GM23248 (cell line): ENCODE data around the gene STYX. TPM values are rescaled to one million over a fixed set of nuclear protein-coding genes. Genes with fewer than 3 reads are reported as not detected.
A peak's percentile ranks its signal among the peaks of the same experiment; 100 is the strongest.

Source experiments
- DNase-seq: peaks from one replicate; pipeline ENCODE4 v3.0.0-alpha.2; 2015
- H2AFZ ChIP-seq: fragments of 200-600 bp; sonication (generic); 2 replicates; pipeline ENCODE4 v1.6.1; 2016; ENCODE audit warnings: antibody characterized with exemption
- H3F3A ChIP-seq: fragments of 200-600 bp; sonication (generic); 2 replicates; pipeline ENCODE4 v1.6.1; 2016; ENCODE audit warnings: mild to moderate bottlenecking, antibody characterized with exemption, mixed run types; ENCODE audit not compliant: insufficient read depth
- H3K27ac ChIP-seq: fragments of 200-600 bp; sonication (generic); 2 replicates; pipeline ENCODE4 v1.5.1; 2016; ENCODE audit warnings: mild to moderate bottlenecking
- H3K27me3 ChIP-seq: fragments of 200-600 bp; sonication (generic); replicated peaks from 2 replicates; pipeline ENCODE4 v1.6.1; 2016; ENCODE audit warnings: mild to moderate bottlenecking; ENCODE audit not compliant: insufficient read depth
- H3K36me3 ChIP-seq: fragments of 200-600 bp; sonication (generic); 2 replicates; pipeline ENCODE4 v1.6.1; 2016; ENCODE audit warnings: low read depth, mild to moderate bottlenecking
- H3K4me1 ChIP-seq: fragments of 200-600 bp; sonication (generic); 2 replicates; pipeline ENCODE4 v1.6.1; 2016; ENCODE audit warnings: mild to moderate bottlenecking; ENCODE audit not compliant: insufficient read depth
- H3K4me2 ChIP-seq: fragments of 200-600 bp; sonication (generic); one replicate; pipeline ENCODE4 v1.6.1; 2016; ENCODE audit warnings: mild to moderate bottlenecking; ENCODE audit not compliant: unreplicated experiment
- H3K4me3 ChIP-seq: fragments of 200-600 bp; sonication (generic); 2 replicates; pipeline ENCODE4 v1.5.1; 2016; ENCODE audit warnings: mild to moderate bottlenecking
- H3K79me2 ChIP-seq: fragments of 200-600 bp; sonication (generic); 2 replicates; pipeline ENCODE4 v1.6.1; 2016; ENCODE audit warnings: mild to moderate bottlenecking; ENCODE audit not compliant: insufficient read depth
- H3K9ac ChIP-seq: fragments of 200-600 bp; sonication (generic); 2 replicates; pipeline ENCODE4 v1.6.1; 2016; ENCODE audit warnings: mild to moderate bottlenecking
- H3K9me2 ChIP-seq: fragments of 200-600 bp; sonication (generic); 2 replicates; pipeline ENCODE4 v1.6.1; 2016; ENCODE audit warnings: mixed run types, mild to moderate bottlenecking, moderate library complexity; ENCODE audit not compliant: insufficient read depth
- H3K9me3 ChIP-seq: fragments of 200-600 bp; sonication (generic); one replicate; pipeline ENCODE4 v1.6.1; 2017; ENCODE audit warnings: low read depth
- H4K20me1 ChIP-seq: fragments of 200-600 bp; sonication (generic); 2 replicates; pipeline ENCODE4 v1.6.0; 2016; ENCODE audit not compliant: insufficient read depth
- EZH2 ChIP-seq: fragments of 200-600 bp; sonication (generic); IDR thresholded peaks from 2 replicates; pipeline ENCODE4 v1.6.1; 2018; ENCODE audit warnings: antibody characterized with exemption, mild to moderate bottlenecking; ENCODE audit not compliant: insufficient read depth, poor library complexity, severe bottlenecking
- EZH2phosphoT487 ChIP-seq: fragments of 200-600 bp; sonication (generic); IDR thresholded peaks from 2 replicates; pipeline ENCODE4 v1.6.1; 2018; ENCODE audit warnings: antibody characterized with exemption, moderate library complexity, mild to moderate bottlenecking, low read depth; ENCODE audit not compliant: insufficient read depth
- WGBS, 2 experiments: methylation state at CpG; one replicate each; pipeline ENCODE4 v1.1.6; 2015 to 2017; ENCODE audit warnings: low lambda C conversion rate in 2 of 2, low coverage in 1 of 2; ENCODE audit errors: missing lambda C conversion rate in 2 of 2; 5-methylcytosine and 5-hydroxymethylcytosine counted together
- in situ Hi-C: fragments of 300-500 bp; cut with MboI; formaldehyde crosslinking; loops from 2 replicates; pipeline ENCODE4 v1.15.0; 2020
- polyA plus RNA-seq: library from polyadenylated mRNA; unstranded; fragments of >200 nt; fragmentation: Nextera tagmentation; extraction: Ambion mirVana; gene quantifications from 2 replicates; pipeline ENCODE4 v1.2.1, GENCODE V29; 2016
- total RNA-seq: library from RNA; depleted of rRNA; stranded (reverse); fragments of >200 nt; shearing (Covaris generic); gene quantifications from 2 replicates; pipeline ENCODE4 v1.2.3, GENCODE V29; 2014

Gene STYX
- total and polyA plus RNA-seq, 2 experiments from 2014 or later: 20.1 to 23.0 TPM

- H3K4me2 ChIP-seq: peak overlapping the region; percentile 80
- in situ Hi-C loops: no loop called here
- no peaks in the 10 kb centered on the region for H3K9me3 ChIP-seq
- no peaks in the 10 kb centered on the region for H3K9me2 ChIP-seq
- H4K20me1 ChIP-seq: no peaks in the 10 kb centered on the region
- H3F3A ChIP-seq: peaks cover 18% of the 10 kb centered on the region
- H2AFZ ChIP-seq: peak overlapping the region; percentile 81
- H3K36me3 ChIP-seq: 0 out of 2 replicates have a peak, but pooled peaks cover 10% of the 10 kb centered on the region
- H3K4me3 ChIP-seq: peak overlapping the region; percentile 89
- H3K27ac ChIP-seq: peak overlapping the region; percentile 97
- WGBS, 2 experiments: 62 to 64% methylated on average over 7 of the region's 7 CpGs
- DNase-seq: no peak
- peak overlapping the region; percentile 97 for H3K9ac ChIP-seq
- no peak for TF ChIP-seq EZH2phosphoT487
- TF ChIP-seq EZH2: no peak
- H3K27me3 ChIP-seq: no peaks in the 10 kb centered on the region
- peaks cover 17% of the 10 kb centered on the region for H3K4me1 ChIP-seq
- H3K79me2 ChIP-seq: peaks cover 43% of the 10 kb centered on the region
Measured at GRCh38 chr14:52792097-52792415, 62.1 kb downstream of the STYX start.

DNA sequence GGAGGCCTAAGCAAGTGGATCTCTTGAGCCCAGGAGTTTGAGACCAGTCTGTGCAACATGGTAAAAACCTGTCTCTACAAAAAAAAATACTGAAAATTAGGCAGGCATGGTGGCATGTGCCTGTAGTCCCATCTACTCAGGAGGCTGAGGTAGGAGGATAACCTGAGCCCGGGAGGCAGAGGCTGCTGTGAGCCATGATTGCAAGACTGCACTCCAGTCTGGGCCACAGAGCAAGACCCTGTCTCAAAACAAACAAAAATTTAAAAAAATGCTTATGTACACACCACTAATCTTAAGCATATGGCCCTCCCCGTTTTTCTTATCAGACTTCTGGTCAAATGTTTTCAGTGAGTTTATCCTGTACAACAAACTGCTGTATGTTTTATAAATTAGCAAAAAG lies 63.1 kb downstream of the STYX start:
- 93 to 98% methylated on average over 2 of the region's 2 CpGs for WGBS, 2 experiments
- in situ Hi-C loops: no loop called here

GRCh38 chr14:52797653-52798052 lies 67.7 kb downstream of the STYX start:
- Histone ChIP-seq H4K20me1 (no peaks in the 10 kb centered on the region), H3K4me2 (no peak overlapping the region), H3K27ac (no peak overlapping the region), H2AFZ (no peak overlapping the region), H3K79me2 (no peaks in the 10 kb centered on the region), H3K9me2 (no peaks in the 10 kb centered on the region), H3K9me3 (no peaks in the 10 kb centered on the region), H3K4me1 (peaks cover 17% of the 10 kb centered on the region), H3K4me3 (no peak overlapping the region), H3K9ac (no peak overlapping the region), H3F3A (peaks cover 29% of the 10 kb centered on the region), H3K36me3 (no peaks in the 10 kb centered on the region), H3K27me3 (no peaks in the 10 kb centered on the region)
- DNase-seq: no peak
- in situ Hi-C loops: no loop called here
- 91 to 93% methylated on average over 3 of the region's 3 CpGs for WGBS, 2 experiments
- TF ChIP-seq EZH2phosphoT487: no peak
- TF ChIP-seq EZH2: no peak

More for the DNA sequence above, 63.1 kb downstream of the STYX start:
- Histone ChIP-seq H3K9me3 (no peaks in the 10 kb centered on the region), H3F3A (peaks cover 13% of the 10 kb centered on the region), H3K79me2 (peaks cover 33% of the 10 kb centered on the region), H4K20me1 (no peaks in the 10 kb centered on the region), H2AFZ (no peak overlapping the region), H3K4me1 (peaks cover 17% of the 10 kb centered on the region), H3K9ac (no peak overlapping the region), H3K27me3 (no peaks in the 10 kb centered on the region), H3K9me2 (no peaks in the 10 kb centered on the region), H3K4me2 (no peak overlapping the region), H3K36me3 (0 out of 2 replicates have a peak, but pooled peaks cover 3% of the 10 kb centered on the region), H3K4me3 (no peak overlapping the region), H3K27ac (no peak overlapping the region)
- no peak for DNase-seq
- TF ChIP-seq EZH2 (no peak), EZH2phosphoT487 (no peak)

- 94 to 97% methylated on average over 15 of the region's 15 CpGs for WGBS, 2 experiments
- H3K4me2 ChIP-seq: no peak overlapping the region
- no peak overlapping the region for H3K9ac ChIP-seq
- H2AFZ ChIP-seq: no peak overlapping the region
- no peak for DNase-seq
- in situ Hi-C loops: no loop called here
- H3K27ac ChIP-seq: no peak overlapping the region
- H3K79me2 ChIP-seq: no peaks in the 10 kb centered on the region
- peaks cover 27% of the 10 kb centered on the region for H3K4me1 ChIP-seq
- H3F3A ChIP-seq: peaks cover 41% of the 10 kb centered on the region
- TF ChIP-seq EZH2phosphoT487: no peak
- no peak for TF ChIP-seq EZH2
- H3K9me2 ChIP-seq: no peaks in the 10 kb centered on the region
- H3K9me3 ChIP-seq: no peaks in the 10 kb centered on the region
- H3K4me3 ChIP-seq: no peak overlapping the region
- H4K20me1 ChIP-seq: no peaks in the 10 kb centered on the region
- no peaks in the 10 kb centered on the region for H3K27me3 ChIP-seq
- H3K36me3 ChIP-seq: no peaks in the 10 kb centered on the region
Measured at GRCh38 chr14:52798826-52799225, 68.9 kb downstream of the STYX start.
